ENCODE measurements around the gene HAUS2. TPM values are rescaled to one million over a fixed set of nuclear protein-coding genes. Genes with fewer than 3 reads are reported as not detected.
"Not testable (repeated sequence)": the region's sequence is repeated elsewhere in the genome, so short reads cannot be mapped to it uniquely, and the experiment has no call there.

HAUS2 gene
- total RNA-seq, 1 donor from 2014 or later = 24.4 TPM

DNA sequence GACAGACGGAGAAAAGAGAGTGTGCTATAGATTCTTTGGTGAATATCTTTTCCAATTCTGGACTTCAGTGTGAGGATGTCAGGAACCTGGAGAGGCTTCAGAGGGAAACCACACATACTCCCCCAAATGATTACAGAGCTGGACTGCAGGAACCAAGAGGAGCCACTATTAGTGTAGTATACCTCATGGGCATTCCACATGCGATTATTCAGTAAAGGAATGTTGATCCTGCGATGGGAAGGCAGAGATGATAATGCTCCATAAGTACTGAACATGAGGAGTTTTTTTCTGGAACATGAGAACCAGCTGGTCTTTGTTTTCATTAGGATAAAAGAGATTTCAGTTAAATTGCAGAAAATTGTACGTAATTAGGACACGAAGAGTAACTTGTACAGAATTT, 45.5 kb downstream of the HAUS2 start:
- no peak for DNase-seq (ENCODE audit: low read depth)
- Histone ChIP-seq H3K27me3 (ENCODE audit: insufficient read depth, low read length) (no peaks in the 10 kb centered on the region), H3K36me3 (ENCODE audit: insufficient read depth, low read length) (no peaks in the 10 kb centered on the region), H3K4me3 (ENCODE audit: insufficient read depth, low read depth, low read length) (no peak overlapping the region), H3K9me3 (ENCODE audit: insufficient read depth, low read depth, low read length) (no peaks in the 10 kb centered on the region), H2AFZ (ENCODE audit: low read depth, low read length) (no peak overlapping the region), H3K4me1 (ENCODE audit: insufficient read depth, low read length) (no peaks in the 10 kb centered on the region), H3K4me2 (ENCODE audit: low read length) (no peak overlapping the region), H3K79me2 (ENCODE audit: insufficient read depth, low read length) (no peaks in the 10 kb centered on the region), H3K27ac (ENCODE audit: low read depth, low read length) (no peak overlapping the region), H4K20me1 (ENCODE audit: insufficient read depth, low read length) (peaks cover 4% of the 10 kb centered on the region), H3K9ac (ENCODE audit: low read length) (no peak overlapping the region)
- Mint-ChIP-seq H3K27me3 (ENCODE audit: low read depth, unreplicated experiment) (no peaks in the 10 kb centered on the region), H3K4me1 (ENCODE audit: low read depth, unreplicated experiment) (peaks cover 9% of the 10 kb centered on the region), H3K36me3 (ENCODE audit: low read depth, unreplicated experiment) (no peaks in the 10 kb centered on the region), H3K9me3 (ENCODE audit: unreplicated experiment) (peaks cover 2% of the 10 kb centered on the region), H3K4me3 (ENCODE audit: unreplicated experiment) (no peak overlapping the region), H3K27ac (ENCODE audit: unreplicated experiment) (no peak overlapping the region)
- no peak for TF ChIP-seq EZH2 (IDR thresholded peaks at IDR 0.05; ENCODE audit: insufficient read depth, low read length)
- TF ChIP-seq, protein P1, sequence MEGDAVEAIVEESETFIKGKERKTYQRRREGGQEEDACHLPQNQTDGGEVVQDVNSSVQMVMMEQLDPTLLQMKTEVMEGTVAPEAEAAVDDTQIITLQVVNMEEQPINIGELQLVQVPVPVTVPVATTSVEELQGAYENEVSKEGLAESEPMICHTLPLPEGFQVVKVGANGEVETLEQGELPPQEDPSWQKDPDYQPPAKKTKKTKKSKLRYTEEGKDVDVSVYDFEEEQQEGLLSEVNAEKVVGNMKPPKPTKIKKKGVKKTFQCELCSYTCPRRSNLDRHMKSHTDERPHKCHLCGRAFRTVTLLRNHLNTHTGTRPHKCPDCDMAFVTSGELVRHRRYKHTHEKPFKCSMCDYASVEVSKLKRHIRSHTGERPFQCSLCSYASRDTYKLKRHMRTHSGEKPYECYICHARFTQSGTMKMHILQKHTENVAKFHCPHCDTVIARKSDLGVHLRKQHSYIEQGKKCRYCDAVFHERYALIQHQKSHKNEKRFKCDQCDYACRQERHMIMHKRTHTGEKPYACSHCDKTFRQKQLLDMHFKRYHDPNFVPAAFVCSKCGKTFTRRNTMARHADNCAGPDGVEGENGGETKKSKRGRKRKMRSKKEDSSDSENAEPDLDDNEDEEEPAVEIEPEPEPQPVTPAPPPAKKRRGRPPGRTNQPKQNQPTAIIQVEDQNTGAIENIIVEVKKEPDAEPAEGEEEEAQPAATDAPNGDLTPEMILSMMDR (IDR thresholded peaks at IDR 0.05; ENCODE audit: insufficient read depth, low read depth, low read length) = no peak
- no peak for FAIRE-seq

DNA sequence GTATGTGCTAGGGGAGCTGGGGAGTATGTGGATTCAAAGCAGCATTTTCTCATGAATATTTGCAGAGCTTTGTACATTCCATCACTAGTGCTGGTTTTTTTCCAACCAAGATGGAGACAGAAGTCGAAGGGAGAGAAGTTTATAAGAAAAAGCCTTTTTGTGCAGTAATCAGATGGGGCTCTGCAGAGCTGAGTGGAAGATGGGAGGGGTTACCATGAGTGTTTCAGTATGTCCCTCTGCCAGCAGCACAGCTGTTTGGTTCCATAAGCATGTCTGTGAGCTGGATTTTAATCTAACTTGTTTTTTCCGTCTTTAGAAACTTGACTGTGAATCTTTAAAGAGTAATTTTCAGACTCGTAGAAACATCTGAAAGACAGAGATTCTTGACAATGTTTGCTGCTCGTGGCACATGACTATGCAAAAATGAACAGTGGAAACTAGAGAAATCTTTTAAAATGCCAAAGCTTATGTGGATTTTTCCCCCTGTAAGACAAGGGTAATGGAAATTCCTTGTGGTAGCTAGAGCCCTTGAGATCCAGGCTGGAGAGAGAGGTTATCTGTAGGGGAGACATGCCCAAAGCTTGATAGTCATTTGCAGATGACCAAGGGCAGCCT, 47.1 kb downstream of the HAUS2 start:
- Mint-ChIP-seq H3K27me3 (ENCODE audit: low read depth, unreplicated experiment) (no peaks in the 10 kb centered on the region), H3K4me3 (ENCODE audit: unreplicated experiment) (no peak overlapping the region), H3K36me3 (ENCODE audit: low read depth, unreplicated experiment) (peaks cover 6% of the 10 kb centered on the region), H3K9me3 (ENCODE audit: unreplicated experiment) (peaks cover 2% of the 10 kb centered on the region), H3K4me1 (ENCODE audit: low read depth, unreplicated experiment) (peaks cover 9% of the 10 kb centered on the region), H3K27ac (ENCODE audit: unreplicated experiment) (no peak overlapping the region)
- TF ChIP-seq, protein P1 (IDR thresholded peaks at IDR 0.05; ENCODE audit: insufficient read depth, low read depth, low read length) = no peak
- no peak for TF ChIP-seq EZH2 (IDR thresholded peaks at IDR 0.05; ENCODE audit: insufficient read depth, low read length)
- no peaks in the 10 kb centered on the region for H3K27me3 ChIP-seq (ENCODE audit: insufficient read depth, low read length)
- H3K4me3 ChIP-seq (ENCODE audit: insufficient read depth, low read depth, low read length) = no peak overlapping the region
- no peak overlapping the region for H3K27ac ChIP-seq (ENCODE audit: low read depth, low read length)
- peaks cover 4% of the 10 kb centered on the region for H4K20me1 ChIP-seq (ENCODE audit: insufficient read depth, low read length)
- no peak overlapping the region for H3K9ac ChIP-seq (ENCODE audit: low read length)
- FAIRE-seq (no peak), DNase-seq (ENCODE audit: low read depth) (no peak)
- H3K4me2 ChIP-seq (ENCODE audit: low read length) = no peak overlapping the region
- no peaks in the 10 kb centered on the region for H3K36me3 ChIP-seq (ENCODE audit: insufficient read depth, low read length)
- H3K9me3 ChIP-seq (ENCODE audit: insufficient read depth, low read depth, low read length) = no peaks in the 10 kb centered on the region
- H3K79me2 ChIP-seq (ENCODE audit: insufficient read depth, low read length) = no peaks in the 10 kb centered on the region
- H3K4me1 ChIP-seq (ENCODE audit: insufficient read depth, low read length) = no peaks in the 10 kb centered on the region
- no peak overlapping the region for H2AFZ ChIP-seq (ENCODE audit: low read depth, low read length)

DNA sequence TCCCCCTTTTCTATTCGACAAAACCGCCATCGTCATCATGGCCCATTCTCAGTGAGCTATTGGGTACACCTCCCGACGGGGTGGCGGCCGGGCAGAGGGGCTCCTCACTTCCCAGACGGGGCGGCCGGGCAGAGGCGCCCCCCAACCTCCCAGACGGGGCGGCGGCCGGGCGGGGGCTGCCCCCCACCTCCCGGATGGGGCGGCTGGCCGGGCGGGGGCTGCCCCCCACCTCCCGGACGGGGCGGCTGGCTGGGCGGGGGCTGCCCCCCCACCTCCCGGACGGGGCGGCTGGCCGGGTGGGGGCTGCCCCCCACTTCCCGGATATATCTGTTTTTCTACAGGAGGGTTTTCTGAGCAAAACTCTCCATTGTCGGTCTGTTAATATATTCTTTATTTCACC, 52.7 kb downstream of the HAUS2 start:
- H3K36me3 Mint-ChIP-seq (ENCODE audit: low read depth, unreplicated experiment) = peaks cover 18% of the 10 kb centered on the region
- H4K20me1 ChIP-seq (ENCODE audit: insufficient read depth, low read length); H3K9me3 ChIP-seq (ENCODE audit: insufficient read depth, low read depth, low read length); DNase-seq (ENCODE audit: low read depth); H3K4me3 Mint-ChIP-seq (ENCODE audit: unreplicated experiment); H3K4me1 Mint-ChIP-seq (ENCODE audit: low read depth, unreplicated experiment); H3K9me3 Mint-ChIP-seq (ENCODE audit: unreplicated experiment); H3K27me3 ChIP-seq (ENCODE audit: insufficient read depth, low read length); H3K9ac ChIP-seq (ENCODE audit: low read length); H3K27ac Mint-ChIP-seq (ENCODE audit: unreplicated experiment); H3K27ac ChIP-seq (ENCODE audit: low read depth, low read length); H3K4me3 ChIP-seq (ENCODE audit: insufficient read depth, low read depth, low read length); H3K4me2 ChIP-seq (ENCODE audit: low read length); H3K27me3 Mint-ChIP-seq (ENCODE audit: low read depth, unreplicated experiment); FAIRE-seq; H3K79me2 ChIP-seq (ENCODE audit: insufficient read depth, low read length); H2AFZ ChIP-seq (ENCODE audit: low read depth, low read length); H3K36me3 ChIP-seq (ENCODE audit: insufficient read depth, low read length); H3K4me1 ChIP-seq (ENCODE audit: insufficient read depth, low read length): not testable (repeated sequence)
